Measurements from ENCODE around the gene SGIP1. TPM values are rescaled to one million over a fixed set of nuclear protein-coding genes. Genes with fewer than 3 reads are reported as not detected.

The SGIP1 gene
- total and polyA plus RNA-seq, 7 experiments from 2014 or later: not detected

DNA sequence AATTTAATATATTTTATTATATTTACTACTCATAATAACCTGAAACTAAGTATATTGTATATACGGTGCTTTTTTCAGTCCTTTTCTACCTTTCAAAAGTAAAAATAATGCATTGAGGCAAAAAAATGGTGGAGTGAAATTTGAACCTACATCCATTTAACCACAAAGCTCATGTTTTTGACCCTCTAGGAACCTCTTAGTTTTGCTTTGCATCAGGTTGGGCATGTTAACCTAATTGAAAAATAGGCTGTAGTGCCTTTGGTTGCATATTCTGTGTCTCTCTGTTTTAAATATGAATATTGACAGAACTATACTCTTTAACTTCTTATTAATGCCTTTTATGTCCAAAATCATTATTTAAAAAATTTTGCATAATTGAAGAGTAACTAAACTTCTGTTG lies 3.8 kb downstream of the SGIP1 start:
- Mint-ChIP-seq H3K27ac (no peak overlapping the region), H3K9me3 (no peaks in the 10 kb centered on the region), H3K36me3 (no peaks in the 10 kb centered on the region), H3K27me3 (peaks cover 20 to 58% (median 24%) of the 10 kb centered on the region in 5 donors), H3K4me3 (no peak overlapping the region), H3K4me1 (peaks cover 5 to 13% (median 8%) of the 10 kb centered on the region in 7 donors)
- no peak overlapping the region for H3K4me3 ChIP-seq (ENCODE audit: low read length)
- no peak for DNase-seq
- H3K36me3 ChIP-seq (ENCODE audit: control insufficient read depth in 2 of 3, insufficient read depth in 3 of 3, low read length in 3 of 3): no peaks in the 10 kb centered on the region
- no peak for ATAC-seq
- H3K4me1 ChIP-seq (ENCODE audit: control insufficient read depth in 2 of 2, insufficient read depth in 2 of 2, low read length in 2 of 2): peaks cover 0 to 5% of the 10 kb centered on the region in 2 donors
- no peak overlapping the region for H3K27ac ChIP-seq (ENCODE audit: low read depth, low read length)
- ChIA-PET POLR2A (no interaction called here), CTCF (no interaction called here)
- no peaks in the 10 kb centered on the region for H3K27me3 ChIP-seq (ENCODE audit: control insufficient read depth in 2 of 2, insufficient read depth in 2 of 2, low read length in 2 of 2)
- no peaks in the 10 kb centered on the region for H3K9me3 ChIP-seq (ENCODE audit: control insufficient read depth in 2 of 3, low read length in 3 of 3)
- intact Hi-C loops (cut with micrococcal nuclease): no loop called here

DNA sequence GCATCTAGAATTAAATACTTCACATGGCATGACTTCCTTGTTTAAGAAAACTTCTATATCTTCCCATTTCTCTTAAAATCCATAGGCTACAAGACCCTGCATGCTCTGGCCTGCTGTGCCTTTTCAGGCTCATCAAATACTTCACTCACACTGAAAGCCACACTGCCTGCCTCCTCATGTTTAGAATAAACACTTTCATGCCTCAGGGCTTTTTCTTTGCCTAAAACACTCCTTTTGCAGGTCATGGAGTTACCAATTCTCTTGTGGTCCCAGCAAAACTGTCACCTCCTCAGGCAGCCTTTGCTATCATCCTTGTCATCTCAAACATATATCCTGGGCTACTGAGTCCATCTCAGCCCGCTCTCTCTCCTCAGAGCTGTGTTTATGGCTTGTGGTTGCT lies 5.5 kb downstream of the SGIP1 start:
- Mint-ChIP-seq H3K9me3 (no peaks in the 10 kb centered on the region), H3K4me3 (no peak overlapping the region), H3K27me3 (peaks cover 7 to 41% (median 13%) of the 10 kb centered on the region in 5 donors), H3K36me3 (no peaks in the 10 kb centered on the region), H3K27ac (no peak overlapping the region), H3K4me1 (peaks cover 0 to 2% (median 0%) of the 10 kb centered on the region in 7 donors)
- no peak overlapping the region for H3K27ac ChIP-seq (ENCODE audit: low read depth, low read length)
- no peak overlapping the region for H3K4me3 ChIP-seq (ENCODE audit: low read length)
- no peaks in the 10 kb centered on the region for H3K27me3 ChIP-seq (ENCODE audit: control insufficient read depth in 2 of 2, insufficient read depth in 2 of 2, low read length in 2 of 2)
- no peaks in the 10 kb centered on the region for H3K36me3 ChIP-seq (ENCODE audit: control insufficient read depth in 2 of 3, insufficient read depth in 3 of 3, low read length in 3 of 3)
- no peaks in the 10 kb centered on the region for H3K9me3 ChIP-seq (ENCODE audit: control insufficient read depth in 2 of 3, low read length in 3 of 3)
- ChIA-PET CTCF (no interaction called here), POLR2A (no interaction called here)
- DNase-seq (no peak), ATAC-seq (no peak)
- intact Hi-C loops (cut with micrococcal nuclease): no loop called here
- H3K4me1 ChIP-seq (ENCODE audit: control insufficient read depth in 2 of 2, insufficient read depth in 2 of 2, low read length in 2 of 2): no peaks in the 10 kb centered on the region

DNA sequence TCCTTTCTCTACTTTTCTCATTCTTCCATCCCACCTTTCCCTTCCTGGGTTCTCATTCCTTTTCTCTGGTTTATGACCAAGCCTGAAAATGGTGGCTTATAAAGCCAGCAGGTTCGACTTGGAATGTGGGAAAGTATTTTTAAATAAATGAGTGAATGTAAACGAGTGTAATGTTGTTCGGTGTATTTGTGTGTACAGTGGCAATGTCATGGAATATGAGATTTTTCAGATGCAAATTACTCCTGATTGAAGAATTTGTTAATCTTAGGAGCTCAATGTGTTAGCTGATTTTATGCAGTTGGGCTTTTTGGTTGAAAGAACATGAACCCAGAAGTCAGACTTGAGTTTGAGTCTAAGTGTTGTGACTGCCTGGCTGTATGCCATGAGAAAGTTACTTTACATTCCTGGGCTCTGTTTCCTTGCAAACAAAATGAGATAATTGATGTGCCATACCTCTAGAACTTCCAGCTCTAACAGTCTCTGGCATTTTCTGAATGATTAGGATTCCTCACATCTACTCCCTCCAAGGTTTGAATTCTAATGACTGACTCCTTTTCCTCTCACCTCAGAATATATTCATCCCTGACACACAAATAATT lies 6.6 kb downstream of the SGIP1 start:
- Histone ChIP-seq H3K27me3 (ENCODE audit: control insufficient read depth in 2 of 2, insufficient read depth in 2 of 2, low read length in 2 of 2) (no peaks in the 10 kb centered on the region), H3K27ac (ENCODE audit: low read depth, low read length) (no peak overlapping the region), H3K36me3 (ENCODE audit: control insufficient read depth in 2 of 3, insufficient read depth in 3 of 3, low read length in 3 of 3) (no peaks in the 10 kb centered on the region), H3K4me3 (ENCODE audit: low read length) (no peak overlapping the region), H3K9me3 (ENCODE audit: control insufficient read depth in 2 of 3, low read length in 3 of 3) (no peaks in the 10 kb centered on the region), H3K4me1 (ENCODE audit: control insufficient read depth in 2 of 2, insufficient read depth in 2 of 2, low read length in 2 of 2) (no peaks in the 10 kb centered on the region)
- ChIA-PET CTCF (interaction anchor here (0.6 kb wide), 1 partner anchor 13 kb away, joined by 3 read pairs; no protein-coding TSS in a partner anchor), POLR2A (no interaction called here)
- Mint-ChIP-seq H3K4me1 (peaks cover 0 to 2% (median 0%) of the 10 kb centered on the region in 7 donors), H3K27ac (no peak overlapping the region), H3K9me3 (no peaks in the 10 kb centered on the region), H3K27me3 (peaks cover 4 to 31% (median 12%) of the 10 kb centered on the region in 5 donors), H3K36me3 (no peaks in the 10 kb centered on the region), H3K4me3 (no peak overlapping the region)
- DNase-seq (no peak), ATAC-seq (no peak)
- intact Hi-C loops (cut with micrococcal nuclease): no loop called here

DNA sequence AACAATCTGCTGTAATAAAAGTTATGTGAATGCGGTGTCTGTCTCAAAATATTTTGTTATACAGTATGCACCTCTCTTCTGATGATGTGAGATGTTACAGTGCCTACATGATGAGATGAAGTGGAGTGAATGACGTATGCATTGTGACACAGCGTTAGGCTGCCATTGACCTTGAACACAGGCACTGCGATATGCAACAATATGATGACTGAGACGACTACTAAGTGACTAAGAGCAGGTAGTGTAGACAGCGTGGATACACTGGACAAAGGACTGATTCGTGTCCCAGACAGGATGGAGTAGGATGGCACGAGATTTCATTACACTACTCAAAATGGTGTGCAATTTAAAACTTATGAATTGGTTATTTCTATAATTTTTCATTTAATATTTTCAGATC lies 8.4 kb downstream of the SGIP1 start:
- POLR2A ChIA-PET: no interaction called here
- H3K27ac ChIP-seq (ENCODE audit: low read depth, low read length): no peak overlapping the region

DNA sequence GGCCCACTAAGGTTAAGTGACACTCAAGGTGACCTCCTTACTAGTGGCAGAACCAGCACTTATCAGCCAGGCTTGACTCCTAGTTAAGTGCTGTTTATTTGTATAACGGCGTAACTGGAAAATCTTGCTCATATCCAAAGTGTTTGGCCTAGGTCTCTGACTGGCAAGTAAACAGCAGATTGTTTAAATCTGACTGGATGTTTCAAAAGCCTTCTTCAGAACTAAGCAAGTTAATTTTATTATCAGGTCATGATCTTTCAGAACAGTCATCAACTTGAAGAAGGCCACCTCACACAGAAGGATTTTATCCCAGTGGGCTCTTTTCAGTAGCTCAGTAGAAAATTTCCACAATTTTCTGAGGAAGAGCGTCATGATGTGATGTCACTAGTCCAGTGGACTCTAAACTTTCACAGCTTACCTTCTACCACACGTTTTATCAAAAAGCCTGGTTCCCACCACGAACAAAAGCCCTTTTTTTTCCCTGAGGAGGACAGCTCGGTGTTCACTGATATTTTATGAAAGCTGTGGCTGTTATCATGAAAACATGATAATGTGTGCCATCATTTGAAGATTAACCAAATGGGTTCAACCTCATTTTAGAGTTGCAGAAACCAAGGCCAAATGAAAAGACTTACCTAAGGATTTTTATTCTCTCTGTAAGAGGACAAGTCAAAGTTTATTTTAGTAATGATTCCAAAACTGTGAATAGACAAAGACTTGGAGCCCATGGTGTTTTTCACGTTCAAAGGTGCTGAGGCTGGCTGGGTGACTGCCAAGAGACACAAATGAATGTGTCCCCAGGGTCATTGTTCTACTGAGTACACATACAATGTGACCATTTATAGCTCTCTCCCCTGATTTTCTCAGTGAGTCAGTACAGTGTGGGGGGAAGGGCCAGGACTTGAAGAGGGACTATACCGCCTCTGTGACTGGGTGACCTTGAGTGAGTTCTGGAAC lies 9.1 kb downstream of the SGIP1 start:
- H3K36me3 Mint-ChIP-seq: no peaks in the 10 kb centered on the region
- no peak overlapping the region for H3K27ac Mint-ChIP-seq
- ATAC-seq (no peak), DNase-seq (no peak)
- ChIA-PET POLR2A (no interaction called here), CTCF (no interaction called here)
- Histone ChIP-seq H3K4me3 (ENCODE audit: low read length) (no peak overlapping the region), H3K4me1 (ENCODE audit: control insufficient read depth in 2 of 2, insufficient read depth in 2 of 2, low read length in 2 of 2) (no peaks in the 10 kb centered on the region), H3K27me3 (ENCODE audit: control insufficient read depth in 2 of 2, insufficient read depth in 2 of 2, low read length in 2 of 2) (no peaks in the 10 kb centered on the region), H3K9me3 (ENCODE audit: control insufficient read depth in 2 of 3, low read length in 3 of 3) (no peaks in the 10 kb centered on the region), H3K36me3 (ENCODE audit: control insufficient read depth in 2 of 3, insufficient read depth in 3 of 3, low read length in 3 of 3) (no peaks in the 10 kb centered on the region), H3K27ac (ENCODE audit: low read depth, low read length) (no peak overlapping the region)
- intact Hi-C loops (cut with micrococcal nuclease): no loop called here
- no peak overlapping the region for H3K4me3 Mint-ChIP-seq
- peaks cover 0 to 2% (median 0%) of the 10 kb centered on the region in 11 donors for H3K9me3 Mint-ChIP-seq
- peaks cover 6 to 23% (median 16%) of the 10 kb centered on the region in 5 donors for H3K27me3 Mint-ChIP-seq
- H3K4me1 Mint-ChIP-seq: peaks cover 0 to 2% (median 0%) of the 10 kb centered on the region in 7 donors

More for the DNA sequence above, 8.4 kb downstream of the SGIP1 start:
- H3K4me1 ChIP-seq (ENCODE audit: control insufficient read depth in 2 of 2, insufficient read depth in 2 of 2, low read length in 2 of 2): no peaks in the 10 kb centered on the region
- H3K4me3 ChIP-seq (ENCODE audit: low read length): no peak overlapping the region
- DNase-seq: no peak
- intact Hi-C loops (cut with micrococcal nuclease): no loop called here
- no peak for ATAC-seq
- Mint-ChIP-seq H3K27ac (no peak overlapping the region), H3K4me3 (no peak overlapping the region), H3K36me3 (no peaks in the 10 kb centered on the region), H3K27me3 (peaks cover under 1 to 21% (median 12%) of the 10 kb centered on the region in 5 donors), H3K9me3 (no peaks in the 10 kb centered on the region), H3K4me1 (peaks cover 0 to 2% (median 0%) of the 10 kb centered on the region in 7 donors)
- CTCF ChIA-PET: no interaction called here
- no peaks in the 10 kb centered on the region for H3K36me3 ChIP-seq (ENCODE audit: control insufficient read depth in 2 of 3, insufficient read depth in 3 of 3, low read length in 3 of 3)
- no peaks in the 10 kb centered on the region for H3K9me3 ChIP-seq (ENCODE audit: control insufficient read depth in 2 of 3, low read length in 3 of 3)
- no peaks in the 10 kb centered on the region for H3K27me3 ChIP-seq (ENCODE audit: control insufficient read depth in 2 of 2, insufficient read depth in 2 of 2, low read length in 2 of 2)

DNA sequence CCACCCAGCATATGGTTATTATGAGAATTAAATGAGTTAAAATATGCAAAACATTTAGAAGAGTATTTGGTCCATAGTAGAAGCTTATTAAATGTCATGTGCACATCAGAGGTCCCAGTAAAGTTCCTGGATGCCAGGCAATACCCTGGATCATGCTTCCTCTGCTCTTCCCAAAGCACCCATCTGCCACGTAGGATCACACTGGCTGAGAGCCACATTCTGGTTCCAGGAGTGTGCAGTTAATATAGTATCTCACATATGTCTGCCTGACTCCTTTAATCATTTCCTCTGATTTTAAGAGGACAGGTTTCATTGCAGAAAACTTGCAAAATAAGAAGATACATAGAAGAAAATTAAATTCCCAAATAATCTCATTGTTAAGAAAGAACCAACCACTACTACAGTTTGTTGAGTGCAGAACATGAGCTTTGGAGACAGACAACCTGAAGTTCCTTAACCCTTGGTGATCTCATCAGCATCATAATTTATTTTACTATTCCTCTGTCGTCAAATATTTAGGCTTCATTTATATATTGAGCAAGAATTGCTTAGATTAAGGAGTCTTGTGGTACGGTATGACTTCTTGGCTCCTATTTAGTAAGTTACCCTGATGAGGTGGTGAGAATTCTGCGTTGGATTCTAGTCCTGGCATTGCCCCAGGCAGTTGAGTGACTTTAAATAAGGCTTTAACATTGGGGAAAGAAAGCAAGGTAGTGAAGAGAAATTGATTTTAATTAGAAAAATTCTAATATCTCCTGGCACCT lies 12.3 kb downstream of the SGIP1 start:
- intact Hi-C loops (cut with micrococcal nuclease): no loop called here
- POLR2A ChIA-PET: no interaction called here

More for the DNA sequence above, 12.3 kb downstream of the SGIP1 start:
- no peak overlapping the region for H3K4me3 Mint-ChIP-seq
- H3K27me3 Mint-ChIP-seq: peaks cover 6 to 16% (median 14%) of the 10 kb centered on the region in 5 donors
- CTCF ChIA-PET: no interaction called here
- peaks cover 0 to 2% (median 0%) of the 10 kb centered on the region in 7 donors for H3K4me1 Mint-ChIP-seq
- no peak overlapping the region for H3K27ac Mint-ChIP-seq
- Histone ChIP-seq H3K36me3 (ENCODE audit: control insufficient read depth in 2 of 3, insufficient read depth in 3 of 3, low read length in 3 of 3) (no peaks in the 10 kb centered on the region), H3K27ac (ENCODE audit: low read depth, low read length) (no peak overlapping the region), H3K27me3 (ENCODE audit: control insufficient read depth in 2 of 2, insufficient read depth in 2 of 2, low read length in 2 of 2) (no peaks in the 10 kb centered on the region), H3K4me3 (ENCODE audit: low read length) (no peak overlapping the region), H3K9me3 (ENCODE audit: control insufficient read depth in 2 of 3, low read length in 3 of 3) (no peaks in the 10 kb centered on the region), H3K4me1 (ENCODE audit: control insufficient read depth in 2 of 2, insufficient read depth in 2 of 2, low read length in 2 of 2) (no peaks in the 10 kb centered on the region)
- no peak for ATAC-seq
- no peaks in the 10 kb centered on the region for H3K36me3 Mint-ChIP-seq
- H3K9me3 Mint-ChIP-seq: peaks cover 0 to 2% (median 0%) of the 10 kb centered on the region in 11 donors
- no peak for DNase-seq
